Motor neuron (in vitro differentiated cells): Measurements from ENCODE around the gene INPP4B. TPM values are rescaled to one million over a fixed set of nuclear protein-coding genes. Genes with fewer than 3 reads are reported as not detected.
"Not testable (repeated sequence)": the region's sequence is repeated elsewhere in the genome, so short reads cannot be mapped to it uniquely, and the experiment has no call there.

ENCODE experiments used
- ATAC-seq, 8 experiments: fragments of 200-7000 bp; cut with Tn5 transposase; replicated peaks in 6 of 8; 2 replicates each; pipeline ENCODE4 v1.8.0; 2021; ENCODE audit warnings: mild to moderate bottlenecking in 8 of 8, moderate library complexity in 8 of 8
- H3K27ac ChIP-seq, 2 donors: fragments of 250-450 bp; sonication (Bioruptor Pico); 2 replicates each; pipeline ENCODE4 v1.9.0; 2021; ENCODE audit warnings: antibody characterized with exemption in 2 of 2, mild to moderate bottlenecking in 2 of 2, moderate library complexity in 1 of 2
- H3K4me1 ChIP-seq, 2 donors: fragments of 250-450 bp; sonication (Bioruptor Pico); replicated peaks in 1 of 2; 2 replicates each; pipeline ENCODE4 v1.6.1; 2021; ENCODE audit warnings: antibody characterized with exemption in 2 of 2, mild to moderate bottlenecking in 2 of 2, moderate library complexity in 1 of 2
- H3K4me3 ChIP-seq, 5 donors: fragments of 250-450 bp; sonication (Bioruptor Pico); 2 replicates each; pipeline ENCODE4 v1.9.0; 2021; ENCODE audit warnings: antibody characterized with exemption in 5 of 5, mild to moderate bottlenecking in 5 of 5, moderate library complexity in 4 of 5
- WGBS, 10 experiments: fragments of 450-650 bp; shearing (Covaris generic); methylation state at CpG; one replicate each; pipeline ENCODE4 v1.0.0; 2022; 5-methylcytosine and 5-hydroxymethylcytosine counted together
- in situ Hi-C, 9 experiments: fragments of 400-800 bp; cut with MboI; loops; one replicate each; pipeline ENCODE4 v1.15.0; 2021; ENCODE audit warnings: low sequenced_read_pairs in 9 of 9, low pct_unique_long_range_greater_than_20kb in 2 of 9; ENCODE audit not compliant: unreplicated experiment in 9 of 9
- total RNA-seq, 8 experiments: library from RNA; unstranded; fragments of 300-600 nt; gene quantifications; 2 replicates each; pipeline versions ENCODE4 v1.2.3 to v1.2.4, GENCODE V29; 2022

Gene INPP4B
- total RNA-seq, 8 experiments from 2014 or later: 0.54 to 62.3 (median 3.9) TPM

- Histone ChIP-seq H3K4me1 (no peaks in the 10 kb centered on the region), H3K27ac (no peak overlapping the region), H3K4me3 (no peak overlapping the region)
- 67 to 100% (median 80%) methylated on average over 1 to 5 of the region's 5 CpGs for WGBS, 10 experiments
- ATAC-seq: no peak
- in situ Hi-C loops: no loop called here
These were observed 314.0 kb downstream of the INPP4B start for GRCh38 chr4:142532054-142532453.

- in situ Hi-C loops: no loop called here
- 80 to 100% (median 92%) methylated on average over 1 of the region's 1 CpG; no CpG with 5 or more reads in 5 of the 10 experiments for WGBS, 10 experiments
- no peak for ATAC-seq
- Histone ChIP-seq H3K27ac (no peak overlapping the region), H3K4me1 (no peaks in the 10 kb centered on the region), H3K4me3 (no peak overlapping the region)
These were observed 315.4 kb downstream of the INPP4B start for GRCh38 chr4:142530728-142531127.

- H3K4me1 ChIP-seq: no peaks in the 10 kb centered on the region
- in situ Hi-C loops: no loop called here
- no peak overlapping the region for H3K4me3 ChIP-seq
- H3K27ac ChIP-seq: no peak overlapping the region
- no peak for ATAC-seq
- WGBS, 10 experiments: 67 to 100% (median 91%) methylated on average over 1 of the region's 1 CpG; no CpG with 5 or more reads in 3 of the 10 experiments
These were observed 317.7 kb downstream of the INPP4B start for GRCh38 chr4:142528433-142528832.

GRCh38 chr4:142523111-142523510 is 323.0 kb downstream of the INPP4B start:
- H3K27ac ChIP-seq: no peak overlapping the region
- WGBS, 10 experiments: 25 to 89% (median 67%) methylated on average over 2 to 3 of the region's 3 CpGs; no CpG with 5 or more reads in 1 of the 10 experiments
- peaks cover 0 to 4% of the 10 kb centered on the region in 2 donors for H3K4me1 ChIP-seq
- no peak overlapping the region for H3K4me3 ChIP-seq
- ATAC-seq: no peak
- in situ Hi-C loops: no loop called here

- in situ Hi-C loops: no loop called here
- ATAC-seq: peak in 1 of 8 experiments; percentile 62
- no peak overlapping the region for H3K4me3 ChIP-seq
- peaks cover 7 to 20% of the 10 kb centered on the region in 2 donors for H3K4me1 ChIP-seq
- no peak overlapping the region for H3K27ac ChIP-seq
These were observed 326.8 kb downstream of the INPP4B start for GRCh38 chr4:142519342-142519741.

GRCh38 chr4:142516686-142517526 is 329.2 kb downstream of the INPP4B start:
- Histone ChIP-seq H3K4me3 (no peak overlapping the region), H3K27ac (no peak overlapping the region), H3K4me1 (peaks cover 7 to 20% of the 10 kb centered on the region in 2 donors)
- in situ Hi-C loops: no loop called here
- 40 to 100% (median 86%) methylated on average over 1 to 4 of the region's 4 CpGs; no CpG with 5 or more reads in 2 of the 10 experiments for WGBS, 10 experiments
- ATAC-seq: peak in 6 of 8 experiments; percentile 10 to 71 (median 30)

GRCh38 chr4:142512161-142512560 is 333.9 kb downstream of the INPP4B start:
- in situ Hi-C loops: no loop called here
- 13 to 100% (median 91%) methylated on average over 1 of the region's 1 CpG; no CpG with 5 or more reads in 3 of the 10 experiments for WGBS, 10 experiments
- H3K4me3 ChIP-seq: no peak overlapping the region
- ATAC-seq: no peak
- peaks cover 7 to 10% of the 10 kb centered on the region in 2 donors for H3K4me1 ChIP-seq
- no peak overlapping the region for H3K27ac ChIP-seq

GRCh38 chr4:142509881-142510280 is 336.2 kb downstream of the INPP4B start:
- H3K4me1 ChIP-seq: no peaks in the 10 kb centered on the region
- no peak for ATAC-seq
- H3K4me3 ChIP-seq: no peak overlapping the region
- H3K27ac ChIP-seq: no peak overlapping the region
- 83 to 100% (median 100%) methylated on average over 1 of the region's 1 CpG; no CpG with 5 or more reads in 2 of the 10 experiments for WGBS, 10 experiments
- in situ Hi-C loops: no loop called here

GRCh38 chr4:142509381-142509780 is 336.7 kb downstream of the INPP4B start:
- H3K4me1 ChIP-seq, H3K4me3 ChIP-seq, ATAC-seq, H3K27ac ChIP-seq, in situ Hi-C loops: not testable (repeated sequence)
- WGBS, 10 experiments: 60 to 100% (median 75%) methylated on average over 1 to 2 of the region's 2 CpGs; no CpG with 5 or more reads in 6 of the 10 experiments

GRCh38 chr4:142500966-142501365 is 345.1 kb downstream of the INPP4B start:
- in situ Hi-C loops: no loop called here
- ATAC-seq: no peak
- 56 to 100% (median 83%) methylated on average over 1 to 3 of the region's 3 CpGs; no CpG with 5 or more reads in 2 of the 10 experiments for WGBS, 10 experiments

GRCh38 chr4:142497606-142498005 is 348.5 kb downstream of the INPP4B start:
- in situ Hi-C loops: no loop called here
- Histone ChIP-seq H3K4me1 (no peaks in the 10 kb centered on the region), H3K27ac (no peak overlapping the region), H3K4me3 (no peak overlapping the region)
- ATAC-seq: peak in 1 of 8 experiments; percentile 29

More at GRCh38 chr4:142500966-142501365, 345.1 kb downstream of the INPP4B start:
- no peaks in the 10 kb centered on the region for H3K4me1 ChIP-seq
- no peak overlapping the region for H3K27ac ChIP-seq
- H3K4me3 ChIP-seq: no peak overlapping the region

- in situ Hi-C loops: no loop called here
- Histone ChIP-seq H3K4me1 (no peaks in the 10 kb centered on the region), H3K4me3 (no peak overlapping the region), H3K27ac (no peak overlapping the region)
- ATAC-seq: no peak
- WGBS, 10 experiments: 38 to 71% (median 53%) methylated on average over 1 of the region's 1 CpG; no CpG with 5 or more reads in 6 of the 10 experiments
These were observed 352.6 kb downstream of the INPP4B start for GRCh38 chr4:142493255-142494110.

GRCh38 chr4:142485452-142485851 is 360.6 kb downstream of the INPP4B start:
- Histone ChIP-seq H3K4me3 (no peak overlapping the region), H3K27ac (no peak overlapping the region), H3K4me1 (no peaks in the 10 kb centered on the region)
- no peak for ATAC-seq
- in situ Hi-C loops: no loop called here
- 64 to 96% (median 76%) methylated on average over 2 to 3 of the region's 3 CpGs; no CpG with 5 or more reads in 3 of the 10 experiments for WGBS, 10 experiments
